T-helper 2 cell treated with Interferon-gamma antibody and Interleukin-4, amounts not matched to agents 100 ng/mL and 5 ng/mL, for 36 hours (primary cell): ENCODE data around the gene HCN2. TPM values are rescaled to one million over a fixed set of nuclear protein-coding genes. Genes with fewer than 3 reads are reported as not detected.
"Not testable (repeated sequence)": the region's sequence is repeated elsewhere in the genome, so short reads cannot be mapped to it uniquely, and the experiment has no call there.

Experiments used
- intact Hi-C: fragments of 100-400 bp; cut with micrococcal nuclease; formaldehyde crosslinking; loops from one replicate; pipeline ENCODE4 v1.15.1; 2023
- total RNA-seq: library from RNA; stranded (reverse); gene quantifications from 2 replicates; pipeline ENCODE4 v1.2.3, GENCODE V29; 2022

HCN2 gene
- total RNA-seq, 1 donor from 2014 or later = 1.5 TPM

DNA sequence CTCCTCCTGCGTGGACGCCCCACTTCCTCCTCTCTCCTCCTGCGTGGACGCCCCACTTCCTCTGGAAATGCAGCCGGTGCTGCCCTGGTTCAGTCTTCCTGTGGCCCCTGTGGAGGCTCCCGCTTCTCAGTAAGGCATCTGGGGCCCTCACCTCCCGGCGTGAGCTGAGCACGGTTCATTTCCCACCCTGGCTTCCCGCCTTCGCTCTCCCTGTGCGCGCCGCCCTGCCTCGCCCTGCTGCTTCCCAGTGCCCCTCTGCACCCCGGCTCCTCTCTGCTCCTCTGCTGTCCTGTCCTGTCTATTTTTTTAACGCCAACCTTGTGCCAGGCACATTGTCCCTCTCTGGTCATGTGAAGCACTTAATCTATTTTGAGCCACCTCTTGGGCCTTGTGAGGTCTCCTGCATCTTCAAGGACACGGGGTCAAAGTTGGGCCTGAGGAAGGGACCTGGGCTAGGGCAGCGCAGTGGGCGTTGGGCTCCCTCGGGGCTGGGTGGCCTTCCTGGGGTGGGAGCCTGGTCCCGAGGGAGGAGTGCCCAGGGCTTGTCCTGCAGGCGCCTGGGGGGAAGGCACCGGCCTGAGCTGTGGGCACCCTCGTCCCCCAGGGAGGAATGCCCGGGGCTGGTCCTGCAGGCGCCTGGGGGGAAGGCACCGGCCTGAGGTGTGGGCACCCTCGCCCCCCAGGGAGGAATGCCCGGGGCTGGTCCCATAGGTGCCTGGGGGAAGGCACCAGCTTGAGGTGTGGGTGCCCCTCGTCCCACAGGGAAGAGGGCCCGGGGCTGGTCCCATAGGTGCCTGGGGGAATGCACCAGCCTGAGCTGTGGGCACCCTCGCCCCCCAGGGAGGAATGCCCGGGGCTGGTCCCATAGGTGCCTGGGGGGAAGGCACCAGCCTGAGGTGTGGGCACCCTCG lies 13.0 kb downstream of the HCN2 start:
- intact Hi-C loops = no loop called here

GRCh38 chr19:603302-603639 lies 13.6 kb downstream of the HCN2 start:
- intact Hi-C loops = not testable (repeated sequence)

- intact Hi-C loops = not testable (repeated sequence)
Observed at GRCh38 chr19:603779-604178, 14.1 kb downstream of the HCN2 start.

- intact Hi-C loops = no loop called here
Observed at GRCh38 chr19:604355-604754, 14.7 kb downstream of the HCN2 start.

DNA sequence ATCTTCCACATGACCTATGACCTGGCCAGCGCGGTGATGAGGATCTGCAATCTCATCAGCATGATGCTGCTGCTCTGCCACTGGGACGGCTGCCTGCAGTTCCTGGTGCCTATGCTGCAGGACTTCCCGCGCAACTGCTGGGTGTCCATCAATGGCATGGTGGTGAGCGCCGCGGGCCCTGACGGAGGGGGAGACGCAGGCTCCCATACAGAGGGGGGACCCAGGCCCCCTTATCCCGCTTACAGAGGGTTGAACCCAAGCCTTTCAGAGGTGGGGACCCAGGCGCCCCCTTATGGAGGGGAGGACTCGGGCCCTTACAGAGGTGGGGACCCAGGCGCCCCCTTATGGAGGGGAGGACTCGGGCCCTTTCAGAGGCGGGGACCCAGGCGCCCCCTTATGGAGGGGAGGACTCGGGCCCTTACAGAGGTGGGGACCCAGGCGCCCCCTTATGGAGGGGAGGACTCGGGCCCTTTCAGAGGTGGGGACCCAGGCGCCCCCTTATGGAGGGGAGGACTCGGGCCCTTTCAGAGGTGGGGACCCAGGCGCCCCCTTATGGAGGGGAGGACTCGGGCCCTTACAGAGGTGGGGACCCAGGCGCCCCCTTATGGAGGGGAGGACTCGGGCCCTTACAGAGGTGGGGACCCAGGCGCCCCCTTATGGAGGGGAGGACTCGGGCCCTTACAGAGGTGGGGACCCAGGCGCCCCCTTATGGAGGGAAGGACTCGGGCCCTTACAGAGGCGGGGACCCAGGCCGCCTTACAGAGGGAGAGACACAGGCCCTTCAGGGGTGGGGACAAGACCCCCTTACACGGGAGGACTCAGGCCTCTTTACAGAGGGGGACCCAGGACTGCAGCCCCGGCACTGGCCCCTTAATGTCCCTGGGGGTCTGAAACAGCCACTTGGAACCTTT lies 15.6 kb downstream of the HCN2 start:
- intact Hi-C loops = not testable (repeated sequence)

GRCh38 chr19:607301-608154 lies 17.8 kb downstream of the HCN2 start:
- intact Hi-C loops = no loop called here

DNA sequence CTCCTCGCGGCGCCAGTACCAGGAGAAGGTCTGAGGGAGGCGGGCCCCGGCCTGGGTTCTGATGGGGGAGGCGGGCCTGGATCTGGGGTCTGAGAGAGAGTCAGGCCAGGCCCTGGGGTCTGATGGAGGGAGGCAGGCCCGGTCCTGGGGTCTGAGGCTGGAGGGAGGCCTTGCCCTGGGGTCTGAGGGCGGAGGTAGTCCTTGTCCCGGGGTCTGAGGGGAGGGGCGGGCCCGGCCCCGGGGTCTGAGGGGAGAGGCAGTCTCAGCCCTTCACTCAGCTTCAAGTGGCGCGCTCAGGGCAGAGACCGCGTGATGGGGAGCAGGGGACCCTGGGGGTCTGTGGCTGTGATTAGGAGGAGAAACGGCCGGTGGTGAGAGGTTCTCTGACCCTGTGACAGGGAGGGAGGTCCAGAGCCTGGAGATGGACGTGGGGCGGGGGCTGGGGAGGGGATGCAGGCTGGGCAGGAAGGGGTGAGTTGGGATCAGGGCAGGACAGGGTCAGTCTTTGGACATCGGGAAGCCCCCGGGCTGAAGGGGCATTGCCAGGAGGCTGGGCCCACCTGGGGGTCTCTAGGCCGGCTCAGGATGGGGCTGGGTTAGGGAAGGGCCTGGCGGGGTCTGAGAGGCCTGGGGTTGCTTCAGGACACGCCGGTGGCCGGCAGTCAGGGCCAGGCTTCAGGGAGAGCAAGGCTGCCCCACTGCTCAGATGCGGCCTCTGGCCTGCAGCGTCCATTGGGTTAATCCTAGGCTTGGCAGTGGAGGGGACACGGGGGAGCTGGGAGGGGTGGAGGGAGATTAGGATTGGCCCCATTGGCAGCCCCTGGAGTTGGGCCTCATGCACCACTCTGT lies 18.7 kb downstream of the HCN2 start:
- intact Hi-C loops = no loop called here

GRCh38 chr19:609004-609346 lies 19.3 kb downstream of the HCN2 start:
- intact Hi-C loops = no loop called here

GRCh38 chr19:610071-610800 lies 20.6 kb downstream of the HCN2 start:
- intact Hi-C loops = loop anchor here (2.0 kb wide), 1 partner anchor 23 kb away; the partner anchor contains the start of gene POLRMT

DNA sequence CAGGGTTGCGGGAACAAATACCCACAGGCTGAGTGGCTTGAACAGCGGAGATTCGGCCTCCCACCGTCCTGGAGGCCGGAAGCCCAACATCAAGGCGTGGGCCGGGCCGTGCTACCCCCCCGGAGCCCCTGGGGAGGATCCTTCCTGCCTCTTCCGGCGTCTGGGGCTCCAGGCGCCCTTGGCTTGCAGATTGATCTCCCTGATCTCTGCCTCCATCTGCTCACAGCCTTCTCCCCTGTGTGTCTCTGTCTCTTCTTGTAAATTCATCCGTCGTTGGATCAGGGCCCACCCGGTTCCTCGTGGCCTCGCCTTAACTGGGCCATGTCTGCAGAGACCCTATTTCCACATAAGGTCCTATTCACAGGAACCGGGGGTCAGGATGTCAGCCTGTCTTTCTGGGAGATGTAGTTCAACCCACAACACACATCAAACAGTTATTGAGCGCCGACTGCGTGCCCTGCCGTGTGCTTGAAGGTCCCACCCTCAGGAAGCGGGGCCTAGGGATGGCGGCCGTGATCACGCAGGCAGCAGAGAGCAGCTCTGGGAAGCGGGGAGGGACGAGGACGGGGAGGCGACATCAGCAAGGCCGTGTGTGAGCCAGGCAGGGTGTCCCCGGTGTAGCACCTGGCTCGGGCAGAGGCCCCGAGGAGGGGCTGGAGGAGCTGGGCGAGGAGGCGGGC lies 21.3 kb downstream of the HCN2 start:
- intact Hi-C loops = loop anchor here (2.0 kb wide), 1 partner anchor 22 kb away; the partner anchor contains the start of gene POLRMT

GRCh38 chr19:611481-611868 lies 21.8 kb downstream of the HCN2 start:
- intact Hi-C loops = loop anchor here (2.0 kb wide), 1 partner anchor 21 kb away; the partner anchor contains the start of gene POLRMT

GRCh38 chr19:612941-613340 lies 23.3 kb downstream of the HCN2 start:
- intact Hi-C loops = no loop called here

GRCh38 chr19:613732-614567 lies 24.3 kb downstream of the HCN2 start:
- intact Hi-C loops = no loop called here

- intact Hi-C loops = no loop called here
Observed at GRCh38 chr19:615619-616018, 25.9 kb downstream of the HCN2 start.

DNA sequence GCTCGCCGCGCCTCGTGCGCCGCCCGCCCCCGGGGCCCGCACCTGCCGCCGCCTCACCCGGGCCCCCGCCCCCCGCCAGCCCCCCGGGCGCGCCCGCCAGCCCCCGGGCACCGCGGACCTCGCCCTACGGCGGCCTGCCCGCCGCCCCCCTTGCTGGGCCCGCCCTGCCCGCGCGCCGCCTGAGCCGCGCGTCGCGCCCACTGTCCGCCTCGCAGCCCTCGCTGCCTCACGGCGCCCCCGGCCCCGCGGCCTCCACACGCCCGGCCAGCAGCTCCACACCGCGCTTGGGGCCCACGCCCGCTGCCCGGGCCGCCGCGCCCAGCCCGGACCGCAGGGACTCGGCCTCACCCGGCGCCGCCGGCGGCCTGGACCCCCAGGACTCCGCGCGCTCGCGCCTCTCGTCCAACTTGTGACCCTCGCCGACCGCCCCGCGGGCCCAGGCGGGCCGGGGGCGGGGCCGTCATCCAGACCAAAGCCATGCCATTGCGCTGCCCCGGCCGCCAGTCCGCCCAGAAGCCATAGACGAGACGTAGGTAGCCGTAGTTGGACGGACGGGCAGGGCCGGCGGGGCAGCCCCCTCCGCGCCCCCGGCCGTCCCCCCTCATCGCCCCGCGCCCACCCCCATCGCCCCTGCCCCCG lies 26.5 kb downstream of the HCN2 start:
- intact Hi-C loops = no loop called here

DNA sequence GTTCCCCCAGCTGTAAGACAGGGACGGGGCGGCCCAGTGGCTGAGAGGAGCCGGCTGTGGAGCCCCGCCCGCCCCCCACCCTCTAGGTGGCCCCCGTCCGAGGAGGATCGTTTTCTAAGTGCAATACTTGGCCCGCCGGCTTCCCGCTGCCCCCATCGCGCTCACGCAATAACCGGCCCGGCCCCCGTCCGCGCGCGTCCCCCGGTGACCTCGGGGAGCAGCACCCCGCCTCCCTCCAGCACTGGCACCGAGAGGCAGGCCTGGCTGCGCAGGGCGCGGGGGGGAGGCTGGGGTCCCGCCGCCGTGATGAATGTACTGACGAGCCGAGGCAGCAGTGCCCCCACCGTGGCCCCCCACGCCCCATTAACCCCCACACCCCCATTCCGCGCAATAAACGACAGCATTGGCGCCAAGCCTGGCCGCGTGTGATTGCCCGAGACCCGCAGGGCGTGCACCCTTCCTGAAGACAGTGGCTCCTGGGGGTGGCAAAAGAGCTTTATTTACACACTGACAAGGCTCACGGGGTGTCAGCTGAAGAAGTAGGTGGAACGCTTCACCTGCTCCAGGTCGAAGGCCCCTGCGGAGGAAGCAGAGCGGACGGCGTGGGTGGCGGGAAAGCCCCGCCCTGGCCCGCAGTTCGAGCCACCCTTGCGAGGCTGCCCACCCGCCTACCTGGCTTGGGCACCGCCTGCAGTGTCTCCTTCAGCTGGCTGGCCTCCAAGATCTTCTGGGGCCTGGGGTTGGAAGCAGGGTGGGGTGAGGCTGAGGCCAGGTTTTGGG lies 27.3 kb downstream of the HCN2 start:
- intact Hi-C loops = no loop called here
